ENCODE data around the gene OSBP.
A peak's percentile ranks its signal among the peaks of the same experiment; 100 is the strongest.
"Not testable (repeated sequence)": the region's sequence is repeated elsewhere in the genome, so short reads cannot be mapped to it uniquely, and the experiment has no call there.

The OSBP gene

GRCh38 chr11:59553323-59553722 is 62.3 kb downstream of the OSBP start:
- no peak for TF ChIP-seq Cebpa-rat (IDR thresholded peaks at IDR 0.05)
- Histone ChIP-seq H4K20me1 (no peaks in the 10 kb centered on the region), H3K4me2 (peak overlapping the region; percentile 56 to 86 (median 72)), H3K27me3 (peaks cover 0 to 27% (median 18%) of the 10 kb centered on the region in 11 experiments; a peak in 13 of 22 replicates), H3K4me3 (no peak overlapping the region), H3K9ac (no peak overlapping the region; a peak in 1 of 22 replicates), H3K36me3 (no peaks in the 10 kb centered on the region), H3K9me3 (replicated peaks in 1 of 11) (0 out of 22 replicates have a peak, but pooled peaks cover 0 to 7% (median 0%) of the 10 kb centered on the region in 11 experiments), H3K4me1 (peaks cover 25 to 70% (median 51%) of the 10 kb centered on the region in 10 experiments), H3K27ac (peak overlapping the region in 8 of 11 experiments; percentile 2 to 71 (median 64); a peak in 13 of 22 replicates)

GRCh38 chr11:59552844-59553243 is 62.7 kb downstream of the OSBP start:
- peak overlapping the region in 10 of 11 experiments; percentile 56 to 86 (median 72); a peak in 14 of 22 replicates for H3K4me2 ChIP-seq

GRCh38 chr11:59551659-59552521 is 63.7 kb downstream of the OSBP start:
- Histone ChIP-seq H3K4me3 (peak overlapping the region; percentile 54 to 77 (median 69)), H3K9ac (peak overlapping the region; percentile 72 to 82 (median 78)), H4K20me1 (no peaks in the 10 kb centered on the region), H3K9me3 (replicated peaks in 1 of 11) (0 out of 22 replicates have a peak, but pooled peaks cover 0 to 7% (median 0%) of the 10 kb centered on the region in 11 experiments), H3K27ac (peak overlapping the region; percentile 40 to 89 (median 80); a peak in 21 of 22 replicates), H3K27me3 (peaks cover 0 to 14% (median 4%) of the 10 kb centered on the region in 11 experiments; a peak in 12 of 22 replicates), H3K4me1 (peaks cover 32 to 72% (median 53%) of the 10 kb centered on the region in 10 experiments), H3K36me3 (no peaks in the 10 kb centered on the region), H3K4me2 (peak overlapping the region; percentile 64 to 86 (median 71))
- no peak for TF ChIP-seq Cebpa-rat (IDR thresholded peaks at IDR 0.05)

More at GRCh38 chr11:59552844-59553243, 62.7 kb downstream of the OSBP start:
- H3K36me3 ChIP-seq, result no peaks in the 10 kb centered on the region
- peak overlapping the region in 5 of 11 experiments; percentile 5 to 70 (median 56); a peak in 5 of 22 replicates for H3K27ac ChIP-seq
- peaks cover 0 to 23% (median 14%) of the 10 kb centered on the region in 11 experiments; a peak in 13 of 22 replicates for H3K27me3 ChIP-seq
- H4K20me1 ChIP-seq, result no peaks in the 10 kb centered on the region
- no peak for TF ChIP-seq Cebpa-rat (IDR thresholded peaks at IDR 0.05)
- 0 out of 22 replicates have a peak, but pooled peaks cover 0 to 7% (median 0%) of the 10 kb centered on the region in 11 experiments for H3K9me3 ChIP-seq (replicated peaks in 1 of 11)
- H3K4me1 ChIP-seq, result peaks cover 30 to 70% (median 52%) of the 10 kb centered on the region in 10 experiments
- H3K4me3 ChIP-seq, result peak overlapping the region in 1 of 10 experiments; percentile 71; a peak in 1 of 20 replicates
- H3K9ac ChIP-seq, result peak overlapping the region in 1 of 11 experiments; percentile 82; a peak in 1 of 22 replicates

DNA sequence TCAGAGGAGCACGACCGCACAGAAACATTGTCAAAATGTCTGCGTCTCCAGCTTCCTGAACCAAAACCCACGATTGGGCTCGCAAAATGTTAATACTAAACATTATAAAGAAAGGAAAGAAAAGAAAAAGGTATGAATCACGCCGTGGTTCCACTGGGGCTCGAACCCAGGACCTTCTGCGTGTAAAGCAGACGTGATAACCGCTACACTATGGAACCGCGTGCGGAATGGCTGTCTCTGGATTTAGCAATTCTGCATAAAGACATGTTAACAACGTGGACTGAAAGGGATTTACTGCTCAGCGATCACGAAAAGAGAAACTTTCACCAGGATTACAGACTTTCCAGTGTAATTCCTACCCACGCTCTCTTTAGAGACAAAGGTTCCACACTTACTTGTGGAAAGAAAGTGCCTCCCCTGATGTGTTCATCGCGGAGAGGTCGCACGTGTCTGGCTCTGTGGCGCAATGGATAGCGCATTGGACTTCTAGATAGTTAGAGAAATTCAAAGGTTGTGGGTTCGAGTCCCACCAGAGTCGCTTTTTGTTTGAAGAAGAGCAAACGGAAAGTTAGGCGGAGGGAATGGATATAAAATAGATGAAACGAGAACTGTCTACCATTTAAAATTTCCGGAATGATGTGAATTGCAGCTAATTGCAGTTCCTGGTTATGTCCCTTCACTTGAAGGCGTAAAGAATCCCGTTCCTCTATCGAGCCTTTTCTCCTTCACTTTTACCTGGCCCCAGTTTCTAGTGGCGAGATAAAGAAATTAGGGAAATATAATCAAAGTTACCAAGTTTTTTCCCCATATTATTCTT is 64.5 kb downstream of the OSBP start:
- no peaks in the 10 kb centered on the region for H4K20me1 ChIP-seq
- peaks cover 32 to 68% (median 48%) of the 10 kb centered on the region in 10 experiments for H3K4me1 ChIP-seq
- peak overlapping the region; percentile 64 to 86 (median 71) for H3K4me2 ChIP-seq
- peak overlapping the region; percentile 72 to 82 (median 78) for H3K9ac ChIP-seq
- no peaks in the 10 kb centered on the region for H3K36me3 ChIP-seq
- peak overlapping the region; percentile 54 to 77 (median 69) for H3K4me3 ChIP-seq
- H3K9me3 ChIP-seq (replicated peaks in 1 of 11), result 0 out of 22 replicates have a peak, but pooled peaks cover 0 to 7% (median 0%) of the 10 kb centered on the region in 11 experiments
- H3K27me3 ChIP-seq, result peaks cover 0 to 7% (median 0%) of the 10 kb centered on the region in 11 experiments; a peak in 7 of 22 replicates
- peak in 8 of 11 experiments; percentile 19 to 55 (median 33); a peak in 2 of 22 replicates for TF ChIP-seq Cebpa-rat (IDR thresholded peaks at IDR 0.05)
- peak overlapping the region; percentile 40 to 89 (median 80); a peak in 21 of 22 replicates for H3K27ac ChIP-seq

DNA sequence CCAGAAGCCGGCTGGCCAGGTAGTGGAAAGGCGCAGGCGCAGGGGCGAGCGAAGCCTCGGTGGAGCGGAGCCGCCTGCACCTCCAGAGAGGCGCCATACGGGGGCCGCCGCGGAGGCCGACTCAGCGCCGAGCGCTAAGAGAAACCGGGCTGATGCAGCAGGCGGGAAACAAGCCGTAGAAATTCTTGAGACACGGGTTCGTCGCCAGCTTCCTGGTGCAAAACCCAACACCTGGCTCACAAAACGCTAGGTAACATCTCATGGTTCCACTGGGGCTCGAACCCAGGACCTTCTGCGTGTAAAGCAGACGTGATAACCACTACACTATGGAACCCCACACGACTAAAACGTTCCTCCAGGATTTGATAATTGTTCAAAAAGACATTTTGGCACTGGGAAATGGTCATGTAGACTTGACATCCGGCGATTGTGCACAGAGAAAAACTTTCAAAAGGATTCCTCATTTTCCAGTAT is 65.2 kb downstream of the OSBP start:
- peak overlapping the region; percentile 72 to 82 (median 78) for H3K9ac ChIP-seq
- H3K4me3 ChIP-seq, result peak overlapping the region; percentile 54 to 77 (median 69)
- H3K4me1 ChIP-seq, result peaks cover 32 to 67% (median 42%) of the 10 kb centered on the region in 10 experiments
- H3K36me3 ChIP-seq, result no peaks in the 10 kb centered on the region
- H3K27me3 ChIP-seq, result peaks cover 0 to under 1% (median 0%) of the 10 kb centered on the region in 11 experiments; a peak in 1 of 22 replicates
- H3K27ac ChIP-seq, result peak overlapping the region; percentile 40 to 89 (median 80); a peak in 21 of 22 replicates
- peak overlapping the region; percentile 64 to 86 (median 71) for H3K4me2 ChIP-seq
- 0 out of 22 replicates have a peak, but pooled peaks cover 0 to 7% (median 0%) of the 10 kb centered on the region in 11 experiments for H3K9me3 ChIP-seq (replicated peaks in 1 of 11)
- no peak for TF ChIP-seq Cebpa-rat (IDR thresholded peaks at IDR 0.05)
- H4K20me1 ChIP-seq, result no peaks in the 10 kb centered on the region

DNA sequence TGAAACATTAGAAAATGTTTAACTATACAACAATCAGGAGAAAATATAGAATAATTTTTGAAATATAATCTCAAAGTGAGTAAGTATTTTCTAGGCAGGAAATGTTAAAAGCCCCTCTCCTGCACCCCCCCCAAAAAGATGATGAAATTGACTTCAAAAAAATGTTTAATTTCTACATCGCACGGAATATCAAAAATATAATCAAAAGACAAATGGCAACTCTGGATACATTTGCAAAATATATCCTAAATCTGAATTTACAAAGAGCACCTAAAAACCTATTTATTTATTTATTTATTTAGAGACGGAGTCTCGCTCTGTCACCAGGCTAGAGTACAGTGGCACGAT is 67.3 kb downstream of the OSBP start:
- Histone ChIP-seq H3K9me3 (replicated peaks in 1 of 11) (0 out of 22 replicates have a peak, but pooled peaks cover 0 to under 1% (median 0%) of the 10 kb centered on the region in 11 experiments), H3K4me3 (no peak overlapping the region), H3K4me2 (peak overlapping the region in 4 of 11 experiments; percentile 44 to 69 (median 64); a peak in 6 of 22 replicates), H3K27ac (no peak overlapping the region; a peak in 1 of 22 replicates), H3K9ac (no peak overlapping the region), H3K36me3 (no peaks in the 10 kb centered on the region), H3K4me1 (peaks cover 19 to 57% (median 28%) of the 10 kb centered on the region in 10 experiments), H3K27me3 (no peaks in the 10 kb centered on the region), H4K20me1 (no peaks in the 10 kb centered on the region)
- TF ChIP-seq Cebpa-rat (IDR thresholded peaks at IDR 0.05), result no peak

- Histone ChIP-seq H3K4me1 (peaks cover 16 to 52% (median 23%) of the 10 kb centered on the region in 10 experiments), H3K4me2 (peak overlapping the region in 3 of 11 experiments; percentile 44 to 69 (median 59); a peak in 6 of 22 replicates), H3K27ac (peak overlapping the region in 2 of 11 experiments; percentile 7 to 17; a peak in 2 of 22 replicates)
- H3K9ac ChIP-seq; H4K20me1 ChIP-seq; H3K27me3 ChIP-seq; H3K36me3 ChIP-seq; H3K4me3 ChIP-seq; H3K9me3 ChIP-seq (replicated peaks in 1 of 11): not testable (repeated sequence)
Measured at GRCh38 chr11:59547605-59548308, 67.8 kb downstream of the OSBP start.
